NCI-H345 (cell line): Measurements from ENCODE around the gene OR56A5.

Experiments
- DNase-seq: peaks from one replicate; lab custom pipeline; 2025; lab: John Stamatoyannopoulos, UW

OR56A5 gene

GRCh38 chr11:5932671-5933070, 35.6 kb downstream of the OR56A5 start:
- DNase-seq: no peak

DNA sequence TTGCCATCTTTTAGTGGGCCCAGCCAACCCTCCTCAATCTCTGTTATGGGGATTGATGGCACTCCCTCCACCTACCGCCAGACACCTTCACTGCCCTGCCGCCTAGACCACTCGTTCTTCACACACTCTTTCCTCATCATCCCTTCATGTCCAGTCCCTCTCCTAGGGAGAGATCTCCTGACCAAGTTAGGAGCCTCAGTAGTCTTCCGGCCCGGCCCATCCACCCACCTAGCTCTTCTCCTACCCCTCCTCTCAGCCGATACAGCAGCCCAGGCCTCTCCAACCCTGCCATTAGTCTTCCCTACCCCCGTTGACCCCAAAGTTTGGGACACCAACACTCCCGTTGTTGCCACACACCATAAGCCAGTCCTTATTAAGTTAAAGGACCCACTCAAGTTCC, 37.2 kb downstream of the OR56A5 start:
- DNase-seq: no peak

GRCh38 chr11:5930614-5931013, 37.7 kb downstream of the OR56A5 start:
- no peak for DNase-seq

- no peak for DNase-seq
These were observed 38.5 kb downstream of the OR56A5 start for GRCh38 chr11:5929571-5930368.

- no peak for DNase-seq
These were observed 39.5 kb downstream of the OR56A5 start for GRCh38 chr11:5928811-5929210.

DNA sequence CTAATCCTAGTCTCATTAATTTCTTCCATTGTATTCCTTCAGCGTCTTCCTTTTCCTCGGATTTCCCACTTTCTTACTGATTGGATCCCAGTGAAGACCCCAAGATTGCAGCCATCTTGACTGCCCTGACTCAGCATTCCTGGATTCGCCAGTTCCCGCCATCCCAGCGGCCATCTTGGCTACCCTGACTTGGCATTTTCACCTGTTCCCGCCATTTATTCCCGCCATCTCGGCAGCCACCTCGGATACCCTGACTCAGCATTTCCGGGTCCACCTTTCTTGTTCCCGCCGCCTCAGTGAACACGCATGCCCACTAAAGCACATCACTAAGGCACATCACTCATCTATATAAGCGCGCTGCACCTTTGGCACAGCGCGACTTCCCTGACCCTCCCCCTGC, 40.0 kb downstream of the OR56A5 start:
- DNase-seq: no peak

GRCh38 chr11:5923794-5924193, 44.5 kb downstream of the OR56A5 start:
- DNase-seq: no peak

DNA sequence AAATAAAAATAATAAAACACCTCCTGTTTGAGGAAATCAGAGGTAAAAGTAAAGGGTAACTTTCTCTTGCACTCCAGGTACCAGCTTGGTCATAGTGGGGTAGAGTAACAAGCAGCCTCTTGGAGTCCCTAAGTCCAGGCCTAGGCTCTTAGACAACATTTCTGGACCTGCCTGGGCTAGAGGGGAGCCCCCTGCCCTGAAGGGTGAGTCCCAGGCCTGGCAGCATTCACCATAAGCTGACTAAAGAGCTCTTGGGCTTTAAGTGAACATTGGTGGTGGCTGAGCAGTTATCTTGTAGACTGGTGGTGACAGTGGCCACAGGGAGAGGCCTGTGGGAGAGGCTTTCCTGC, 44.9 kb downstream of the OR56A5 start:
- DNase-seq: no peak

DNA sequence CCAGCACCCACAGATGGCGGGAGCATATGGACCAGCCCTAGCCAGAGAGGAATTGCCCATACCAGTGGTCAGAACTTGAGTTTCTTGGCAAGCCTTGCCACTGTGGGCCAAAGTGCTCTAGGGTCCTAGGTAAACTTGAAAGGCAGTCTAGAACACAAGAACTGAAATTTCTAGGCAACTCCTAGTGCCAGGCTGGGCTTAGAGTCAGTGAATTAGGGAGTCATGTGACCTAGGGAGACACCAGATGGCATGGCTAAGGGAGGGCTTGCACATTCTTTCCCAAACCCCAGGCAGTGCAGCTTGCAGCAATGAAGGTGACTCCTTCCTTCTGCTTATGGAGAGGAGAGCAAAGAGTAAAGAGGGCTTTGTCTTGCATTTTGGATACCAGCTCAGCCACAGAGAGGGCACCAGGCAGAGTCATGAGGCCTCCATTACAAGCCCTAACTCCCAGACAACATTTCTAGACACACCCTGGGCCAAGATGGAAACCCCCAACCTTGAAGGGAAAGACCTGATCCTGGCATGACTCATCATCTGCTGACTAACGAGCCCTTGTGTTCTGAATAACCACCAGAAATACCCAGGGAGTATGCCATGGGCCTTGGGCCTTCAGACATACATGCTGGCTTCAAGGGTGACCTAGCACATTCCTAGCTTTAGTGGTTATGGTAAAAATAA, 45.4 kb downstream of the OR56A5 start:
- no peak for DNase-seq
